ENCODE results near the gene DNAJC3.

GRCh38 chr13:95763601-95764000 lies 86.7 kb downstream of the DNAJC3 start:
- TF ChIP-seq POLR2A (IDR thresholded peaks at IDR 0.05; ENCODE audit: control extremely low read depth in 1 of 2, low read depth in 2 of 2, low read length in 2 of 2) = no peak
- no peak for TF ChIP-seq CTCF (IDR thresholded peaks at IDR 0.05; ENCODE audit: control extremely low read depth in 1 of 3, insufficient read depth in 1 of 3, low read depth in 1 of 3, low read length in 3 of 3)
- TF ChIP-seq SP4 (IDR thresholded peaks at IDR 0.05; ENCODE audit: low read length) = no peak
- TF ChIP-seq CEBPB (IDR thresholded peaks at IDR 0.05; ENCODE audit: low read depth, low read length) = no peak
- no peak for TF ChIP-seq TAF1 (IDR thresholded peaks at IDR 0.05; ENCODE audit: low read depth, low read length)
- TF ChIP-seq SAP30 (IDR thresholded peaks at IDR 0.05; ENCODE audit: insufficient read depth, insufficient replicate concordance, low read length) = no peak
